BJ (cell line): ENCODE measurements around the gene U2SURP. TPM values are rescaled to one million over a fixed set of nuclear protein-coding genes. Genes with fewer than 3 reads are reported as not detected.

ENCODE experiments used
- CTCF ChIA-PET: fragments of 350-600 bp; formaldehyde crosslinking; extraction: SDS; loops from one replicate; lab custom pipeline; 2021; ENCODE audit warnings: antibody characterized with exemption, inconsistent platforms; lab: Yijun Ruan, JAX
- POLR2A ChIA-PET: fragments of 300-600 bp; sonication (Branson Sonifier 250); formaldehyde crosslinking; extraction: SDS; loops from one replicate; lab custom pipeline; 2021; ENCODE audit warnings: antibody characterized with exemption; lab: Charles Lee
- DNase-seq: peaks from one replicate; pipeline ENCODE4 v3.0.0-alpha.2; 2011; ENCODE audit warnings: low read depth
- H3K27me3 ChIP-seq: 2 replicates; pipeline ENCODE4 v1.6.0; 2011; ENCODE audit warnings: low read length; ENCODE audit not compliant: control insufficient read depth, insufficient read depth
- H3K36me3 ChIP-seq: 2 replicates; pipeline ENCODE4 v1.5.1; 2011; ENCODE audit warnings: low read length; ENCODE audit not compliant: control insufficient read depth, insufficient read depth
- H3K4me3 ChIP-seq: 2 replicates; pipeline ENCODE4 v1.5.1; 2011; ENCODE audit warnings: low read depth, mild to moderate bottlenecking, control low read depth, low read length
- polyA plus RNA-seq: library from polyadenylated mRNA; depleted of rRNA; stranded (reverse); fragments of >200 nt; gene quantifications from 2 replicates; pipeline ENCODE4 v1.2.3, GENCODE V29; 2011
- TF ChIP-seq, protein P1 (sequence below): IDR thresholded peaks from 2 replicates; pipeline ENCODE4 v1.5.1; 2011; ENCODE audit warnings: low read depth, mild to moderate bottlenecking, control low read depth, inconsistent platforms, low read length, moderate library complexity; ENCODE audit not compliant: insufficient read depth

Gene U2SURP
- polyA plus RNA-seq, 1 experiment = 22.6 TPM

DNA sequence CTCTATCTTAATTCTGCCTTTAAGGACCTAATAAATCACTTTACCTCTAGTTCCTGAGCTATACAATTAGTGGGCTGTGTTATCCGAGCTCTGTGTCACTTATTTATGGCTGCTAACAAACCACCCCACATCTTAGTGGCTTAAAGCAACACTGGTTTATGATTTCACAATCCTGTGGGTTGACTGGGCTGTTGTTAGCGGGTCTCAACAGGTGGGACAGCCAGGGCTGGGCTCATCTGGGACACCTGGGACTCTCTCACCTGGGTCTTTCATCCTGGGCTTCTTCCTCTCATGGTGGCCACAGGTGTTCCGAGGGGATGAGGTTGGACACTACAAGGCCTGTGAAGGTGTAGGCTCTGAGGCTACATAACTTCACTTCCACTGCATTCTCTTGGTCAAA, 82.4 kb downstream of the U2SURP start:
- no peaks in the 10 kb centered on the region for H3K27me3 ChIP-seq
- POLR2A ChIA-PET = no interaction called here
- CTCF ChIA-PET = no interaction called here
- H3K4me3 ChIP-seq = no peak overlapping the region
- TF ChIP-seq, protein P1, sequence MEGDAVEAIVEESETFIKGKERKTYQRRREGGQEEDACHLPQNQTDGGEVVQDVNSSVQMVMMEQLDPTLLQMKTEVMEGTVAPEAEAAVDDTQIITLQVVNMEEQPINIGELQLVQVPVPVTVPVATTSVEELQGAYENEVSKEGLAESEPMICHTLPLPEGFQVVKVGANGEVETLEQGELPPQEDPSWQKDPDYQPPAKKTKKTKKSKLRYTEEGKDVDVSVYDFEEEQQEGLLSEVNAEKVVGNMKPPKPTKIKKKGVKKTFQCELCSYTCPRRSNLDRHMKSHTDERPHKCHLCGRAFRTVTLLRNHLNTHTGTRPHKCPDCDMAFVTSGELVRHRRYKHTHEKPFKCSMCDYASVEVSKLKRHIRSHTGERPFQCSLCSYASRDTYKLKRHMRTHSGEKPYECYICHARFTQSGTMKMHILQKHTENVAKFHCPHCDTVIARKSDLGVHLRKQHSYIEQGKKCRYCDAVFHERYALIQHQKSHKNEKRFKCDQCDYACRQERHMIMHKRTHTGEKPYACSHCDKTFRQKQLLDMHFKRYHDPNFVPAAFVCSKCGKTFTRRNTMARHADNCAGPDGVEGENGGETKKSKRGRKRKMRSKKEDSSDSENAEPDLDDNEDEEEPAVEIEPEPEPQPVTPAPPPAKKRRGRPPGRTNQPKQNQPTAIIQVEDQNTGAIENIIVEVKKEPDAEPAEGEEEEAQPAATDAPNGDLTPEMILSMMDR = no peak
- H3K36me3 ChIP-seq = no peaks in the 10 kb centered on the region
- no peak for DNase-seq

DNA sequence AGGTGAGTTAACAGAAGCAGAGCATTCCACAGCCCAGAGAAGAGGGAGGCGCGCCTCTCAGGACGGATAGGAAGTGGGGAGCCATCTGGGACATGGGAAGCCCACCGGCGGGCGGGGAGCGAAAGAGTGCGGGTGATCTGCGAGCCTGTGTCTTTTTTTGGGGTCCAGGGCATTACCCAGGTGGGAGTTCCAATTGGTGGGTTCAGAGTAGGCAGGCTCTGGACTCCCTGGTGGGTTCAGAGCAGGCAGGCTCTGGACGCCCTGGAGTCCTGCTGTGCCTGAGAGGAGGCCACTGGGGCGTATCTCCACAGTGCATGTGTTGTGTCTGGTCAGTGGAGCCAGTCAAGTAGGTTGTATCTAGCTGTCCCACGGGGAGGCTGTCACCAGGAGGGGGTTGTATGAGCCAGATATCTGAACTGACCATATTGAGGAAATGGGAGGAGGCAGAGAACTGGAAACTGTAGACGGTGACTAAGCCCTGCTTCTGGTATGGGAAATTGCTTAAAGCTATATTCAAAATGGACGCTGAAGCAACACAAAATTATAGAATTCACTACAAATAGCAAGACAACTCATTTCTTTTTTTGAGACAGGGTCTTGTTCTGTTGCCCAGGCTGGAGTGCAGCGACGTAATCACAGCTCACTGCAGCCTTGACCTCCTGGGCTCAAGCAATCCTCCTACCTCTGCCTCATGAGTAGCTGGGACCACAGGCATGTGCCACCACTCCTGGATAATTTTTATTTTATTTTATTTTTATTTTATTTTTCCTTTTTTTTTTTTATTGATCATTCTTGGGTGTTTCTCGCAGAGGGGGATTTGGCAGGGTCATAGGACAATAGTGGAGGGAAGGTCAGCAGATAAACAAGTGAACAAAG, 83.7 kb downstream of the U2SURP start:
- TF ChIP-seq, protein P1 = no peak
- CTCF ChIA-PET = no interaction called here
- DNase-seq = no peak
- Histone ChIP-seq H3K36me3 (no peaks in the 10 kb centered on the region), H3K4me3 (no peak overlapping the region), H3K27me3 (no peaks in the 10 kb centered on the region)
- POLR2A ChIA-PET = no interaction called here

DNA sequence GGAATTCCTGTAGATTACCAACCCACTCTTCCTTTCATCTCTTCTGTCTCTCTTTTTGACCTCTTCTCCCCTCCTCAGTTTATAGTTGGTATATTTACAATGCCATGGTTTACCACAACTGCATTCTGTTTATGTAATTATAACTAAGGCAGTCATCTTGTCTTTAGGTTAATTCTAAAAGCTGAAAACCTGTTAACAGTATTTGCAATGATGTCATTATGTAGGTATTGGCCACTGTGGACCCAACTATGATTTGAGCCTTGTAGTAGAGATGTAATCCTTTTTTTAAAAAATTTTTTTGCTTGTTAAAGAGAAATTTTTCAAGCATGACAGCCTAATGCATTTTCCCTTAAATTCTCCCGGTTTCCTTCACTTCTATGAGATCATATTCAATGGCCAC, 87.5 kb downstream of the U2SURP start:
- Histone ChIP-seq H3K27me3 (peaks cover 2% of the 10 kb centered on the region; the same call in 1 of the 2 replicates), H3K4me3 (no peak overlapping the region), H3K36me3 (no peaks in the 10 kb centered on the region)
- no peak for DNase-seq
- CTCF ChIA-PET = no interaction called here
- TF ChIP-seq, protein P1 = no peak
- POLR2A ChIA-PET = no interaction called here

DNA sequence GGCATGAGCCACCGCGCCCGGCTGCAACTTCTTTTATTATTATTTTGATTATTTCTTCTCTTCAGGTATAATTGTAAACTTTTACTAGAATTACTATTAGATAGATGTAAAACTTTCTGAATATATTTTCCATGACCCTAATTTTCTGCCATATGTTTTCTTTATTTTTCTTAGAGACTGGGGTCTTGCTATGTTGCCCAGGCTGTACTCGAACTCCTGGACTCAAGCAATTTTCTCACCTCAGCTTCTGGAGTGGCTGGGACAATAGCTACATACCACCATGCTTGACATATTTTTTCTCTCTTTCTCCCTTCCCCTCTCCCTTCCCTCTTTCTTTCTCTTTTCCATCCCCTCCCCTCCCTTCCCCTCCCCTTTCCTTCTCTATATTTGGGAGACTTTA, 88.6 kb downstream of the U2SURP start:
- TF ChIP-seq, protein P1 = no peak
- CTCF ChIA-PET = no interaction called here
- peaks cover 2% of the 10 kb centered on the region; the same call in 1 of the 2 replicates for H3K27me3 ChIP-seq
- H3K36me3 ChIP-seq = no peaks in the 10 kb centered on the region
- no peak overlapping the region for H3K4me3 ChIP-seq
- POLR2A ChIA-PET = no interaction called here
- DNase-seq = no peak

DNA sequence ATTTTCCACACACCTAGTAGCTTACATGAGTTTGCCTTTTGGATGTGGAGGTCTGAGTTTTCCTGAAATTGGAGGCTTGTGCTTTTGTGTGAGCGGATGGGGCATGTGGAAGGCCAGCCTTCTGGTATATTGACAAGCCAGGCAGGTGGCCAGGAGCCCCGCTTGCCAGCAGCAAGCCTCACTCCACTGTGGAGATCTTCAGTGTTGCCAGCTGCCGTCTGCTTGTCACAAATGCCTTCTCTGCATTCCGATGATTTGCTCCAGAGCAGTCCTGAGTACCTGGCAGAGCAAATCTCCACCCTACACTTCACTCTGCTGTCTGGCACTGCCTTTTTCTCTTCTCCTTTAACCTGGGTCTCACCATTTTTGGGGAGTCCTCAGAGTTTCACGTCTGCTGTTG, 89.1 kb downstream of the U2SURP start:
- CTCF ChIA-PET = no interaction called here

More for the DNA sequence above, 89.1 kb downstream of the U2SURP start:
- peaks cover 2% of the 10 kb centered on the region; the same call in 1 of the 2 replicates for H3K27me3 ChIP-seq
- TF ChIP-seq, protein P1 = no peak
- no peaks in the 10 kb centered on the region for H3K36me3 ChIP-seq
- DNase-seq = no peak
- POLR2A ChIA-PET = no interaction called here
- no peak overlapping the region for H3K4me3 ChIP-seq
